ENCODE results near the gene NXPH4. TPM values are rescaled to one million over a fixed set of nuclear protein-coding genes. Genes with fewer than 3 reads are reported as not detected.

NXPH4 gene
- total and polyA plus RNA-seq, 10 of the 15 experiments (the other 5 are each of a cell fraction or from before 2014, with no cell fraction given), result 0.03 to 0.26 TPM; not detected in 8

DNA sequence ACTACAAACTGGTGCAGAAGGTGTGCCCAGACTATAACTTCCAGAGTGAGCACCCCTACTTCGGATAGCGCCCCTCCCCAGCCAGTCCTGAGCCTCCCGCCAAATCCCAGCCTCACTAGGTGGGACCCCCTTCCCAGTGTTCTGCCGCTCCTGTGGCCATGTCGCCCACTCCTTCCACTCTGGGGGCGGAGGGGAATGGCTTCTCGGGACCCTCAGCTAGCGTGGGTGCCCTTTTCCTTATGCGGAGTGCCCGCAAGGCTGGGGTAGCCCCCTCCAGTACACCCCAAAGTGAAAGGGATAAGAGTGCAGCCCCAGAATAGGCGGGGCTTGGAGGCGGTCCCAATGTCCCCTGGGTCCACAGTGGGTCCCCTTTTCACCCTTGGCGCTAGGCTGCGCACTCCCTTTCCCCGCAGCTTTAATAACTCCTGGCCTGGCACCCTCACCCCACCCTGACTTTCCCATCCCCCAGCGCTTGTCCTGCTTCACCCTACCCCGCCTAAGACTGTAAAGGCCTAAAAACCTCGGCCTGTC, 9.2 kb downstream of the NXPH4 start:
- 24% methylated on average over 18 of the region's 18 CpGs for WGBS (ENCODE audit: insufficient coverage, insufficient replicate concordance, low lambda C conversion rate, missing lambda C conversion rate)
- Histone ChIP-seq H4K20me1 (ENCODE audit: control insufficient read depth, insufficient read depth) (no peaks in the 10 kb centered on the region), H3K36me3 (ENCODE audit: control insufficient read depth in 2 of 2, insufficient read depth in 2 of 2, low read length in 1 of 2) (no peaks in the 10 kb centered on the region), H3K9ac (ENCODE audit: control insufficient read depth, insufficient read depth, low read length) (no peak overlapping the region), H3K4me3 (no peak overlapping the region), H2AFZ (ENCODE audit: control insufficient read depth, low read depth, low read length) (no peak overlapping the region), H3K4me2 (ENCODE audit: control insufficient read depth, insufficient read depth) (peak overlapping the region; percentile 38; the same call in 1 of the 2 replicates), H3K9me3 (replicated peaks; ENCODE audit: control insufficient read depth, insufficient read depth, low read length) (no peaks in the 10 kb centered on the region), H3K79me2 (ENCODE audit: control insufficient read depth, insufficient read depth, low read length) (peaks cover 13% of the 10 kb centered on the region), H3K4me1 (ENCODE audit: control insufficient read depth, insufficient read depth, low read length) (peaks cover 22% of the 10 kb centered on the region), H3K27ac (ENCODE audit: control insufficient read depth, insufficient read depth) (no peak overlapping the region), H3K27me3 (replicated peaks in 1 of 2; ENCODE audit: control insufficient read depth in 2 of 2, insufficient read depth in 2 of 2, low read length in 1 of 2) (peaks cover 13 to 17% of the 10 kb centered on the region in 2 experiments; a peak in 3 of 4 replicates)
- intact Hi-C loops (cut with micrococcal nuclease; ENCODE audit: unreplicated experiment), result no loop called here
- BruUV-seq (replicated peaks), result no TSS peak
- FAIRE-seq (no peak), ATAC-seq (no peak), DNase-seq (ENCODE audit: low read depth, low spot score) (no peak)
- CTCF ChIA-PET, result interaction anchor here (0.5 to 7.8 kb wide), 5 partner anchors 8 to 229 kb away, joined by 3 to 202 read pairs (median 12); partner anchors contain the start of genes INHBE and NXPH4
- RAD21 ChIA-PET (ENCODE audit: unreplicated experiment), result interaction anchor here (1.9 kb wide), 1 partner anchor 12 kb away, joined by 9 read pairs; no protein-coding TSS in a partner anchor
- in situ Hi-C loops (cut with MboI), result no loop called here
- SMC1A ChIA-PET (ENCODE audit: uncharacterized antibody, unreplicated experiment), result interaction anchor here (1.0 to 1.3 kb wide), 2 partner anchors 12 to 18 kb away, joined by 3 to 4 read pairs; no protein-coding TSS in a partner anchor
- POLR2A ChIA-PET, result no interaction called here
- TF ChIP-seq CREM (IDR thresholded peaks at IDR 0.05; ENCODE audit: low read depth) (no peak), JUND (IDR thresholded peaks at IDR 0.05; ENCODE audit: low read depth, low read length) (no peak), NFYB (IDR thresholded peaks at IDR 0.05; ENCODE audit: insufficient read depth, low read depth, low read length) (no peak), BRCA1 (IDR thresholded peaks at IDR 0.05; ENCODE audit: low read depth, low read length) (no peak), SREBF1 (IDR thresholded peaks at IDR 0.05; ENCODE audit: low read length) (no peak), ZNF384 (IDR thresholded peaks at IDR 0.05; ENCODE audit: borderline replicate concordance, low read depth, low read length) (no peak), SPI1 (IDR thresholded peaks at IDR 0.05; ENCODE audit: borderline replicate concordance, insufficient read depth, low read depth, low read length) (no peak), MTA2 (IDR thresholded peaks at IDR 0.05; ENCODE audit: low read depth) (no peak), KAT2A (conservative IDR thresholded peaks at IDR 0.05; ENCODE audit: control insufficient read depth, low read depth, low read length) (no peak), RELB (IDR thresholded peaks at IDR 0.05; ENCODE audit: low read depth) (no peak), GATAD2B (conservative IDR thresholded peaks at IDR 0.05; ENCODE audit: low read depth) (no peak), TCF12 (IDR thresholded peaks at IDR 0.05; ENCODE audit: low read depth, low read length) (no peak), ZNF622 (IDR thresholded peaks at IDR 0.05) (no peak), BCL11A (IDR thresholded peaks at IDR 0.05; ENCODE audit: low read depth, low read length) (no peak), MLLT1 (IDR thresholded peaks at IDR 0.05) (no peak), PKNOX1 (IDR thresholded peaks at IDR 0.05) (no peak)
- TF ChIP-seq, protein P1, sequence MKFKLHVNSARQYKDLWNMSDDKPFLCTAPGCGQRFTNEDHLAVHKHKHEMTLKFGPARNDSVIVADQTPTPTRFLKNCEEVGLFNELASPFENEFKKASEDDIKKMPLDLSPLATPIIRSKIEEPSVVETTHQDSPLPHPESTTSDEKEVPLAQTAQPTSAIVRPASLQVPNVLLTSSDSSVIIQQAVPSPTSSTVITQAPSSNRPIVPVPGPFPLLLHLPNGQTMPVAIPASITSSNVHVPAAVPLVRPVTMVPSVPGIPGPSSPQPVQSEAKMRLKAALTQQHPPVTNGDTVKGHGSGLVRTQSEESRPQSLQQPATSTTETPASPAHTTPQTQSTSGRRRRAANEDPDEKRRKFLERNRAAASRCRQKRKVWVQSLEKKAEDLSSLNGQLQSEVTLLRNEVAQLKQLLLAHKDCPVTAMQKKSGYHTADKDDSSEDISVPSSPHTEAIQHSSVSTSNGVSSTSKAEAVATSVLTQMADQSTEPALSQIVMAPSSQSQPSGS (IDR thresholded peaks at IDR 0.05; ENCODE audit: low read length), result no peak
